T-helper 1 cell (primary cell): ENCODE measurements around the gene NUP42.
"Not testable (repeated sequence)": the region's sequence is repeated elsewhere in the genome, so short reads cannot be mapped to it uniquely, and the experiment has no call there.

Experiments used
- DNase-seq, 5 donors: peaks; one replicate each; pipeline ENCODE4 v3.0.0-alpha.2; 2012 to 2020
- total RNA-seq, 4 donors: gene quantifications; one replicate each; lab custom pipeline; 2026; lab: John Stamatoyannopoulos, UW

The NUP42 gene, protein sequence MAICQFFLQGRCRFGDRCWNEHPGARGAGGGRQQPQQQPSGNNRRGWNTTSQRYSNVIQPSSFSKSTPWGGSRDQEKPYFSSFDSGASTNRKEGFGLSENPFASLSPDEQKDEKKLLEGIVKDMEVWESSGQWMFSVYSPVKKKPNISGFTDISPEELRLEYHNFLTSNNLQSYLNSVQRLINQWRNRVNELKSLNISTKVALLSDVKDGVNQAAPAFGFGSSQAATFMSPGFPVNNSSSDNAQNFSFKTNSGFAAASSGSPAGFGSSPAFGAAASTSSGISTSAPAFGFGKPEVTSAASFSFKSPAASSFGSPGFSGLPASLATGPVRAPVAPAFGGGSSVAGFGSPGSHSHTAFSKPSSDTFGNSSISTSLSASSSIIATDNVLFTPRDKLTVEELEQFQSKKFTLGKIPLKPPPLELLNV
- 13.1 to 25.4 (median 14.2) reads per million in 4 donors for total RNA-seq

DNA sequence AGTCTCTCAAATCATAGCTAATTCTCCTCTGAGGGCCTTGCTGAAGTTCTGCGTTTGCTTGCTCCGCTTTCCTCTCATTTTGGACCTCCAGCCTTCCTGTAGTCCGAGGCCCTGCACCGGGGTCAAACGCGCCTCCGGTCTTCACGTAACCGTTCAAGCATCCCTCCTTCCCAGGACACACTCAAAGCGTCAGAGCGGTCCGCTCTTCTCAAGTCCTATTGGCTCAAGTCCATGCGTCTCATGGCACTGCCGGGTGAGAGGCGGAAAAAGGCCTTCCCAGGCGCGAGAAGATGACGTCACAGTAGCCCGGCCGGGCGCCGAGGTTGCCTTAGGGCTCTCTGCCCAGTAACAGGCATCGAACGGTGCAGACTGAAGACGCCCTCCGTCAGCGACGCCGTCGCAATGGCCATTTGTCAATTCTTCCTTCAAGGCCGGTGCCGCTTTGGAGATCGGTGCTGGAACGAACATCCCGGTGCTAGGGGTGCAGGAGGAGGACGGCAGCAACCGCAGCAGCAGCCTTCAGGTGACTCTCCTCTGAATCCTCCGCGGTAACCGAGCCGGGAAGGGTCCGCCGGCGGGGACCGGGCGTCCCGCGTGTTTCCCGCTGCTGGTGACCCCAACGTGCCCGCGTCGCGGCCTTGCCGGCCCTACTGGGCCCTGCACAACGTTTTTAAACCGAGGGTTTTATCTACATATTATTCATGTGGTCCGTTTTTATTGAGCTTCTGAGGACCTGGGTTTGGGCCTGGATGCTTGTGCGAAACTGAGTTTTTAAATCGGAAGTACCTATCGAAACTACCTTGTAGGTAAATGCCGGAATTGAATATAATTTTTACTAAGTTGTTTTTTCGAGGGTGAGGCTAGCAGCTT, at the start of gene NUP42:
NUP42 (plus strand) TSS at position 365 of the 870 bp plus-strand sequence; CDS start at position 403, 38 bp downstream.
- peak; percentile 87 to 99 (median 92) for DNase-seq

DNA sequence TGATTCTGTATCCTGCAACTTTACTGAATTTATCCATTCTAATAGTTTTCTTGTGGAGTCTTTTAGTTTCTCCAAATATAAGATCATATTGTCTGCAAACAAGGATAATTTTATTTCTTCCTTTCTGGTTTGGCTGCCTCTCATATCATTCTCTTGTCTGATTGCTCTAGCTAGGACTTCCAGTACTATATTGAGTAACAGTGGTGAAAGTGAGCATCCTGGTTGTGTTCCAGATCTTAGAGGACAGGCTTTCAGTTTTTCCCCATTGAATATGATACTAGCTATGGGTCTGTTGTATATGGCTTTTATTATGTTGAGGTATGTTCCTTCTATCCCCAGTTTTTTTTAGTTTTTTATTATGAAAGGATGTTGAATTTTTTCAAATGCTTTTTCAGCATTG, 48.1 kb upstream of the NUP42 start:
- no peak for DNase-seq

DNA sequence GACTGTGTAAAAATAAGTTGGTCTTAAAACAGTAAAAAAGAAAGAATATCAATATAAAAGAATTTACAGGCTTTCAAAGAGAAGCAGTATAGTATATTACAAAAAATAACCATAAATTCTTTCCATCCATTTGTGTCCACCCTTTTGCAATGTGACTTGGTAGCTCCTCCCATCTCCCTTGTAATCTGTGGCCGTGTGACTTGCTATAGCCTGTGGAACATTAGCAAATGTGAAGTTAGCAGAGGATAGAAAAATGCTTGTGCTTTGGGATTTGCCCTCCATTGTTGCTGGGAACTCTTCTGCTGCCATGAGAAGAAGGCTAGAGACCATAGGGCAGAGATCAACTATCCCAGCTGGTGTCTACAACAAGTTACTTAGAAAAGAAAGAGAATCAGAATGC, 46.1 kb upstream of the NUP42 start:
- DNase-seq = no peak

DNA sequence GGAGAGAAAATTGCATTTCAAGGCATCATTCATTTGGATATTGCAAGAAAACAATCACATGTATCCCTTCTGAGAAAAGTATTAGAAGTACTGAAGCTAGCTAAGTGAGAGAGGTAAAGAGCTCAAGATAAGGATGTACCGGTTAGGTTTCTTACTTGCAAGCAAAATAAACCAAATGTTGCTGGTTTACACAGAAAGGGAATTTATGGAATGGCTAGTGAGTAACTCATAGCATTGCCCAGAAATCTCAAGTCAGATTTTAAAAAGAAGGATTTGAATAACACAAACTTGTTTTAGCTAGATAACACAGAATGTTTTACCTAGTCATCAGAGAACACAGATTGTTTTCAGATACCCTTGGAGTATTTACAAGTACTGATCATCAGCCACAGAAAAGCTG, 45.6 kb upstream of the NUP42 start:
- no peak for DNase-seq

DNA sequence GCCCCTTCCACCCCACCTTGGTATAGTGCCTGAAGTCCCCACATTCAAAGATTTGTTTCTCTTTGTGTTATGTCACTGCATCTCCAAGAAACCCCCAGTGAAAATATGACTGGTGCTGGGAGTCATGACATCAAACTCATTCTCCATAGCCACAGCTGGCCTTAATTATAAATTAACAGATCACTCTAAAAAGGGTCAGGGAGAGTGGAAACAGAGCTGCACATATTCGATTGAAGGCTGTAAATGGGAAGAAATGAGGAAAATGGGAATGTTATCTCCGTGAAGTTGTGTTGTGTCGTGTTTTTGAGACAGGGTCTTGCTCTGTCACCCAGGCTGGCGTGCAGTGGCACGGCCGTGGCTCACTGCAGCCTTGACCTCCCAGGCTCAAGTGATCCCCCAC, 24.2 kb upstream of the NUP42 start:
- DNase-seq = no peak

DNA sequence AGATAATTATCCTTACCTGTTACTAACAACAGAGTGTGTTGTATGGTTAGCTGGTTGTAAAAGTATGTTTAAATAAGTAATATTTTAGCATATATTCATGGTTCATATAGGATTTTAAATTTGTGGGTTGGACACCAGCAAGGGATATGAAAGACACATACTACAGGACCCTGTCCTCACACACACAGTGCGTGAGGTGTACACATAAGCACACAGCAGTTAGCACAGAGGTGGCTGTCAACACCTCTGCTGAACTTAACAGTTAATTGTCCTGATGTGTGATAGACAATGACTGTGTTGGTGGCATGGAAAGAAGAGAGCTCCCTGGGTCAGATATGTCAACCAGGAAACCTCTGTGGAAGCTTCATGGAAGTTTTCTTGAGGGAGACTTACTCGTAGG, 23.3 kb upstream of the NUP42 start:
- DNase-seq = no peak

DNA sequence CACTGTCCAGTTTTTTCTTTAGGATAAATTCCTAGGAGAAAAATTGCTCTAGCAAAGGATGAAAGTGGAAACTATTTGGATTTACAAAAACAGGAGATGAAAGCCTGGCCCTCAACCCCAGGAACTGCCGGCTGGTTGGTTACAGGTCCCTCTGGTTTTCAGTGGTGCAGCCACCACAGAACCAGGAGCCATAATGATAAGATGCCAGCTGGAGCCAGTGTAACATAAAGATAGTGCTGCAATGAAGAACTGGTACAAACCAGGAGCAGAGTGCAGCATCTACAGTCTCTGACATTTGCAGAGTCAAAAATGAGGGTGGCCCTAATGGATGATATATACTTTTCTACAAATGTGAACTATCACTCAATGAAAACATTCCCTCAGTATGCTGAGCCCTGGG, 20.4 kb upstream of the NUP42 start:
- DNase-seq = no peak

DNA sequence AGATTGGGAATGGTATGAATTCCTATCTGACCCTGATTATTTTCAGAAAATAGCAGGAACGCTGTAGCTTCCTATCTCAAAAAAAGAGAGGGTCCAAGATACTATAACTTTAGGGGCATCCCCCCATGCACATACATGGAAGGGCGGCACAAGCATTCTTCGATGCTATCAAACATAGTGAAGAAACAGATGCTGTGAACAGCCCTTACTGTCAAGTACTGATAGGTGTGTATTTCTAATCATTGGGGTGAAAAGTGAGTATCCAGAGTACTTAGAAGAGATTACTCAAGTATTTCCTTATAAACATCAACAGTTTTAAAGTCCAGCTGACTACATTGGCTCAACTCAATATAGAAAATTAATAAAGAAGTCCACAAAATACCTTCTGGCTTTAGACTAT, 17.0 kb upstream of the NUP42 start:
- no peak for DNase-seq

DNA sequence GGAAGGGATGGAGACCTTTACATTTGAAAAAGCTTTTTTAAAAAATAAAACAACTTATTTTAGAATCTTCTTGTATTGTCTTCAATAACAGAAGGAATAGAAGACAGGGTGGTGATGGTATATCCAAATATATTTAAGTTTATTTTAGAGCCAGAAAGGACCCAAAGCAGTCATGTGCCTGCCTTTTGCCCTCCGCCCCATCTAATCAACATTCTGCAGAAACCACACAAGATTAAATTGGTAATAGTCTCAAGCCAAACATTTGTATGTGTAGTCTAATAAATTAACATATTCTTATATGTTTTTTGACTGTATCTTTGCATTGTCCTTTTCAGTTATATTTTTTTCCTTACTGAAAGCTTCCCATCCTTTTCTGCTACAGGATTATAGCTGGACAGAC, 16.5 kb upstream of the NUP42 start:
- DNase-seq = no peak

DNA sequence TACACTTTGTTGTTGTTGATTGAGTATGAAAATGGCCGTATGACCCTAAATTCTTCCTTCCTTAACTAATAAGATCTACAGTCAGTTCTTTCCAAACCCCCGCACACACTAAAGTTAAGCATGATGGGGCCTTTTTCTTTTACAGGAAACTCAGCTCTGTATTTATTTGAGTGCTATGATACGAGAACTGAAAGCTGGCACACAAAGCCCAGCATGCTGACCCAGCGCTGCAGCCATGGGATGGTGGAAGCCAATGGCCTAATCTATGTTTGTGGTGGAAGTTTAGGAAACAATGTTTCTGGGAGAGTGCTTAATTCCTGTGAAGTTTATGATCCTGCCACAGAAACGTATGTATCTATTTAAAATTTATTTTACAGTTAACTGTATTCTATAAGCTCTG, 14.2 kb upstream of the NUP42 start:
- no peak for DNase-seq

DNA sequence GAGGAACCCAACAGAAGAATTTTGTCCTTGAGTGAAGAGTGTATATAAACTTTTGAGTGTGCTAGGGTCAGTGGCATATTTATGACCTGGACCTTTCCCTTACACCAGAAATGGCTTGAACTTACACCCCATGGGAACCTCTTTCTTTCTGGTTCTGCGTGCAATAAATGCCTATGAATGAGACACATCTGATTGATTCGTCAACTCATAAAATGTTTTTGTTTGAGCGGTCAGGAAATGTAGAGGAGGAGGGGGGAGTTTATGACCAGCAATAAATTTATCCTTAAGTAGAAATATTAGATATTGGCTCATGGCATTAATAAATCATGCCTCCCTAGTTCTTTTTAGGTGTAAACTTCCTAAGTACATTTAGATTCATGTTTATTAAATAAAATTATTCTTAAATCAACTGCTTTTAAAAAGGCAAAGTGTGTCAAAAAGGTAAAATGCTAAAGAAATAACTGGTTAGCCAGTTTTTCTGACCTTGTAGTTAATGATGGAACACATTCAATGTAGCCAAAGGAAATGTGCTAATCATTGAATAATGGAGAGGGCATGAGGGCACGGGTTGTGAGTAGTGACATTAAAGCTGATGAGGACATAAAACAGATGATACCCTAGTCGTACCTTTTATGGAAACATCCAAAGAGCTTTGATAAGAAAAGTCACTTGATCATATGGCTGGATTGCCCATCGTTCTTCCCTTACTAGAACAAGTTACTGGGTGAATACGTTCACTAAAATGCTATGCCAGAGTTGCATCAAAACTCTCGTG, 13.6 kb upstream of the NUP42 start:
- no peak for DNase-seq

DNA sequence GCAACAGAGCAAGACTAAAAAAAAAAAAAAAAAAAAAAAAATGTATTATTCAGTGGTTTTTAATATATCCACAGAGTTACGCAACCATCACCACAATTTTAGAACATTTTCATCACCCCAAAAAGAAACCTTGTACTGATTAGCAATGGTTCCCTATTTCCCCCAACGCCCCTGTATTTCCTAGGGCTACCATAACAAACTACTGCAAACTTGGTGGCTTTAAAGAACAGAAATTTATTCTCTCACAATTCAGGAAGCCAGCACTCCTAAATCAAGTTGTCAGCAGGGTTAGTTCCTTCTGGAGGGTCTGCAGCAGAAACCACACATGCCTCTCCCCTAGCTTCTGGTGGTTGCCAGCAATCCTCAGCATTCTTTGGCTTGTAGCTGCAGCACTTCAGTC, 5.9 kb upstream of the NUP42 start:
- DNase-seq = no peak

DNA sequence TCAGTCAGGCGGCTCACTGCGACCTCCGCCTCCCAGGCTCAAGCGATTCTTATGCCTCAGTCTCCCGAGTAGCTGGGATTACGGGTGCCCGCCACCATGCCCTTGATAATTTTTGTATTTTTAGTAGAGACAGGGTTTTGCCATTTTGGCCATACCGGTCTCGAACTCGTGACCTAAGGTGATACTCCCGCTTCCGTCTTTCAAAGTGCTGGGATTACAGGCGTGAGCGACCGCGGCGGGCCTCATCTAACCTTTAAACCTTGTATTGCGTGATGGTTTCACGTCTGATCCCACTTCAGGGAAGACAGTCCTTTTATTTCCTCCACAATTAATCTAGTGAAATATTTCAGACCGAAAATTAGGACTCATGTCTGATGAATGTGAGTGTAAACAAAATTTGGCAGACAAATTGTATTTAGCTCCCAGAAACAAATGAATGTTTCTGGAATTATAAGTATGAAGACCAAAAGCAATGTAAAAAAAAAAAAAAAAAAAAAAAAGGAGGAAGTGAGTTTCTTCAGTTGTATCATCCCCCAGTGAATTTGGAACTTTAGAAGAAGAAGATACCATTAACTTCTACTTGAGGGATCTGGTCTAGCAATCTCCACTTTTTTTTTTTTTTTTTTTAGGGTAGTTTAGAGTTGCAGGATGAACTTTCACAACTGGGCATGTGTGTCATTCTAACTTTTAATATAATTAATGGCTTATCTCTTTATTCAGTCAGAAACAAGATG, 1.6 kb downstream of the NUP42 start:
- no peak for DNase-seq

DNA sequence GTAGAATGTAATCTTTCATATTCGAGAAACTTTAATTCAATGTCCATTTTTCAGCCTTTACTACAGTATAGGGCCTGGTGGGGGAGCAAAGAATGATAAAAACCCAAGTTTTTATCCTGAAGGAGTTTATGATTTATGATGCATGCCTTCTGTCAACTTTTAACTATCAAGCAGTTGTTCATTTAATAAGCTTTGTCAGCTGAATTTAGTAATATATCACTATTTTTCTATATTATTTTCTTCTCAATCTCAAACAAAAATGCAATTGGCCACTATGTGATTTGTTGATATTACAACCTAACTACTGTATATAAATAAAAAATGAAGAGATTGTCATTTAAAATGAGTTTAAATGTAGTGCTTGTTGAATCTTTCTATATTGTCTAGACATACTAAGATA, 2.4 kb downstream of the NUP42 start:
- DNase-seq = no peak

DNA sequence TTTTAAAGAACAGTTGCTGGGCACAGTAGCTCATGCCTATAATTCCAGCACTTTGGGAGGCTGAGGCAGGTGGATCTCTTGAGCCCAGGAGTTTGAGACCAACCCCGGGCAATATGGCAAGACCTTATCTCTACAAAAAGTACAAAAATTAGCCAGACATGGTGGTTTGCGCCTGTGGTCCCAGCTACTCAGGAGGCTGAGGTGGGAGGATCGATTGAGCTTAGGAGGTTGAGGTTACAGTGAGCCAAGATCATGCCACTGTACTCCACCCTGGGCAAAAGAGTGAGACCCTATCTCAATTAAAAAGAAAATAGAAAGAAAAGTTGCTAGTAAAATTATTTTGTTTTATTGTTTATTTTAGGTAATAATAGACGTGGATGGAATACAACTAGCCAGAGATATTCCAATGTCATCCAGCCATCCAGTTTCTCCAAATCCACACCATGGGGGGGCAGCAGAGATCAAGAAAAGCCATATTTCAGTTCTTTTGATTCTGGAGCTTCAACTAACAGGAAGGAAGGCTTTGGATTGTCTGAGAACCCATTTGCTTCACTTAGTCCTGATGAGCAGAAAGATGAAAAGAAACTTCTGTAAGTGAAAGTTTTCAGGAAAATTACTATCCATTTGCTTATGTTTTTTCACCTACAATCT, 3.0 kb downstream of the NUP42 start:
- no peak for DNase-seq

DNA sequence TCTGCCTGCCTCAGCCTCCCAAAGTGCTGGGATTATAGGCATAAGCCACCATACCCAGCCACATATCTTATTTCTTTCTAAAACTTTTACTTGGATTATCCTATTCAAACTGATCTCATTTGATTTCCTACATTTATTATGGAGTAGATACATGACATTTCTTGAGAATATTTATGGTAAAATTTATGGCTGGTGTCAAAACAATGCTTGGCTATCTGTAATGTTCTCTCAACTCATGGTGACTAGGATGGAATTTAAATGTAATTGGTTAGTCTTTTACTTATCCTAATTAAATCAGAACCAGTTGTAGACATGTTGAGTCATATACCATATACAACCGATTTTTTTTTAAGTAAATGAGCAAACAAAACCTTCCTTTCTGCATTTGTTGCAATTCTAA, 4.1 kb downstream of the NUP42 start:
- DNase-seq = no peak

DNA sequence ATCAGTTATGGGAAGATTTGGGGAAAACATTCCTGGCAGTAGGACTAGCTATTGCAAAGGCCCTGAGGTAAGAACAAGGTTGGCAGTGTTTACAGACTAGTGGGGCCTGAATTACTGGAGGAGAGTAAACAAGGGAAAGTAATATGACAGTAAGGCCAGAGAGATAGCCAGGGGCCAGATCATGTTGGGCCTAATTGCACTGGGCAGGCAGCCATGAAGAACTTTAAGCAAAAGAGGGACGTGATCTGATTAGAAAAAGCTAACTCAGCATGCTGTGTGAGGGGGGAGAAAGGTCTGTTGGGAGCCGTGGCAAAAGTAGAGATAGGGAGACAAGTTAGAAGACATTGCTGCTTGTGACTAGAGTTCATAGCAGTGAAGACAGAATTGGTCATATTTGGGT, 9.2 kb downstream of the NUP42 start:
- no peak for DNase-seq

DNA sequence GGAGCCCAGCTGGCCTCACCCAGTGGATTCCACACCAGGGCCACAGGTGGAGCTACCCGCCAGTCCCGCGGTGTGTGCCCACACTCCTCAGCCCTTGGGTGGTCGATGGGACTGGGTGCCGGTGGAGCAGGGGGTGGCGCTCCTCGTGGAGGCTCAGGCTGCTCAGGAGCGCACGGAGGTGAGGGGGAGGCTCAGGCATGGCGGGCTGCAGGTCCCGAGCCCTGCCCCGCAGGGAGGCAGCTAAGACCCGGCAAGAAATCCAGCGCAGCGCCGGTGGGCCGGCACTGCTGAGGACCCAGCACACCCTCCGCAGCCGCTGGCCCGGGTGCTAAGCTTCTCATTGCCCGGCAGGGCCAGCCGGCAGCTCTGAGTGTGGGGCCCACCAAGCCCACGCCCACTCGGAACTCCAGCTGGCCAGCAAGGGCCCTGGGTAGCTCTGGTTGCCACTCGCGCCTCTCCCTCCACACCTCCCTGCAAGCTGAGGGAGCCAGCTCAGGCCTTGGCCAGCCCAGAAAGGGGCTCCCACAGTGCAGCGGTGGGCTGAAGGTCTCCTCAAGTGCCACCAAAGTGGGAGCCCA, 11.9 kb downstream of the NUP42 start:
- not testable (repeated sequence) for DNase-seq

DNA sequence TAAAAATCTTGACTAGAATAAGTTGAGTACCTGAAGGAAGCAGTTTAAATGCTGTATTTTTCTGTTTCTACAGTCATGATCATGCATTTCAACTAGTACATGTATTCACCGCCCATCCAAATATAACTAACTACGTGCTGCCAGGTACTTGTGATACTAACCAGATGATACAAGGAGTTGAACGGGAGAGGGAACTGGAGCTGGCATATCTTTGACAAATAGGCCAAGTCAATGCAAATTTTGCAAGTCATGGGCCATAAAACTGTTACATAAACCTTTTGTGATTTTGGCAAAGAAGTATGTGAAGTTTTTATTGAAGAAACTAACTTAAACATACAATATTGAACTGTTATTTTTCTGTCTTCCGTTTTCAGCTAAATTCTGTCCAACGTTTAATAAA, 14.5 kb downstream of the NUP42 start:
- no peak for DNase-seq

DNA sequence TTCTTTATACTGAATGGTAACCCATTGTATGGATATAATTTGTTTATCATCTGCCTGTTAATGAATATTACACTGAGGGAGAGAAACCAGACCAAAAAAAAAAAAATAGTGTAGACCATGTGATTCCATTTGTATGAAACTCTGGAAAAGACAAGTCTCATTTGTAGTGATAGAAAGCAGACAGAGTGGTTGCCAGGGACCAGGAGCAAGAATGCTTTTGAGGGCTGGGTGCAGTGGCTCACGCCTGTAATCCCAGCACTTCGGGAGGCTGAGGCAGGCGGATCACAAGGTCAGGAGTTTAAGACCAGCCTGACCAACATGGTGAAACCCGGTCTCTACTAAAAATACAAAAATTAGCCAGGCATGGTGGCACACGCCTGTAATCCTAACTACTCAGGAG, 15.9 kb downstream of the NUP42 start:
- DNase-seq = not testable (repeated sequence)

DNA sequence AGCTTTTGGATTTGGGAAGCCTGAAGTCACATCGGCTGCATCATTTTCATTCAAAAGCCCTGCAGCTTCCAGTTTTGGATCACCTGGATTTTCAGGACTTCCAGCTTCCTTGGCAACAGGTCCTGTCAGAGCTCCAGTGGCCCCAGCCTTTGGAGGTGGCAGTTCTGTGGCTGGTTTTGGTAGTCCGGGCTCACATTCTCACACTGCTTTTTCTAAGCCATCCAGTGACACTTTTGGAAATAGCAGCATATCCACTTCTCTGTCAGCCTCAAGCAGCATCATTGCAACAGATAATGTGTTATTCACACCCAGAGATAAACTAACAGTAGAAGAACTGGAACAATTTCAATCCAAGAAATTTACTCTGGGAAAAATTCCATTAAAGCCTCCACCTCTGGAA, 18.5 kb downstream of the NUP42 start:
- no peak for DNase-seq

DNA sequence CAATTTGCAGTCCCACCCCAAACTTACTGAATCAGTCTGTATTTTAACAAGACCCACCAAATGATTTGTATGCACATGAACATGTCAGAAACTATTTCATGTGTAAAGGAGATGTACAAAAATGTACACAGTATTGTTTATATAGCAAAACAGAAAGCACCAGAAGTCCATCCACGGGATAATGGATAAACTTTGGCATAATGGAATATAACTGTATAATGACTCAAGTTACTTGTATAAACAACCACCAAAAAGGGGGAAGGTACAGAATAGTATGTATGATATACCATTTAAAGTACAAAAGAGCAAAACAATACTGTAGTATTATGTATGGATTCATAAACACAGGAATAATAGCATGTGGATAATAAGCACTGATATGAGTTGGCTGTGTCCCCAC, 22.4 kb downstream of the NUP42 start:
- no peak for DNase-seq
